ENCODE results near the gene SORBS1. TPM values are rescaled to one million over a fixed set of nuclear protein-coding genes. Genes with fewer than 3 reads are reported as not detected.

SORBS1 gene
- polyA plus RNA-seq, 1 donor from 2014 or later, result 39.5 TPM

- no peaks in the 10 kb centered on the region for H3K9me3 ChIP-seq (ENCODE audit: low read length)
- peaks cover 16% of the 10 kb centered on the region for H3K36me3 ChIP-seq (ENCODE audit: insufficient read depth, low read length)
- H3K9me2 ChIP-seq (ENCODE audit: insufficient read depth, low read length), result no peaks in the 10 kb centered on the region
- no peaks in the 10 kb centered on the region for H3F3A ChIP-seq (ENCODE audit: insufficient read depth, low read length, poor library complexity, severe bottlenecking)
- TF ChIP-seq POLR2AphosphoS5 (IDR thresholded peaks at IDR 0.05) (no peak), EP300 (conservative IDR thresholded peaks at IDR 0.05; ENCODE audit: poor library complexity, severe bottlenecking) (no peak), MXI1 (conservative IDR thresholded peaks at IDR 0.05; ENCODE audit: poor library complexity, severe bottlenecking) (no peak), TAF1 (IDR thresholded peaks at IDR 0.05; ENCODE audit: low read depth) (no peak), SMC3 (conservative IDR thresholded peaks at IDR 0.05; ENCODE audit: poor library complexity) (no peak), CTCF (IDR thresholded peaks at IDR 0.05; ENCODE audit: poor library complexity, severe bottlenecking) (no peak)
- TF ChIP-seq, protein P1, sequence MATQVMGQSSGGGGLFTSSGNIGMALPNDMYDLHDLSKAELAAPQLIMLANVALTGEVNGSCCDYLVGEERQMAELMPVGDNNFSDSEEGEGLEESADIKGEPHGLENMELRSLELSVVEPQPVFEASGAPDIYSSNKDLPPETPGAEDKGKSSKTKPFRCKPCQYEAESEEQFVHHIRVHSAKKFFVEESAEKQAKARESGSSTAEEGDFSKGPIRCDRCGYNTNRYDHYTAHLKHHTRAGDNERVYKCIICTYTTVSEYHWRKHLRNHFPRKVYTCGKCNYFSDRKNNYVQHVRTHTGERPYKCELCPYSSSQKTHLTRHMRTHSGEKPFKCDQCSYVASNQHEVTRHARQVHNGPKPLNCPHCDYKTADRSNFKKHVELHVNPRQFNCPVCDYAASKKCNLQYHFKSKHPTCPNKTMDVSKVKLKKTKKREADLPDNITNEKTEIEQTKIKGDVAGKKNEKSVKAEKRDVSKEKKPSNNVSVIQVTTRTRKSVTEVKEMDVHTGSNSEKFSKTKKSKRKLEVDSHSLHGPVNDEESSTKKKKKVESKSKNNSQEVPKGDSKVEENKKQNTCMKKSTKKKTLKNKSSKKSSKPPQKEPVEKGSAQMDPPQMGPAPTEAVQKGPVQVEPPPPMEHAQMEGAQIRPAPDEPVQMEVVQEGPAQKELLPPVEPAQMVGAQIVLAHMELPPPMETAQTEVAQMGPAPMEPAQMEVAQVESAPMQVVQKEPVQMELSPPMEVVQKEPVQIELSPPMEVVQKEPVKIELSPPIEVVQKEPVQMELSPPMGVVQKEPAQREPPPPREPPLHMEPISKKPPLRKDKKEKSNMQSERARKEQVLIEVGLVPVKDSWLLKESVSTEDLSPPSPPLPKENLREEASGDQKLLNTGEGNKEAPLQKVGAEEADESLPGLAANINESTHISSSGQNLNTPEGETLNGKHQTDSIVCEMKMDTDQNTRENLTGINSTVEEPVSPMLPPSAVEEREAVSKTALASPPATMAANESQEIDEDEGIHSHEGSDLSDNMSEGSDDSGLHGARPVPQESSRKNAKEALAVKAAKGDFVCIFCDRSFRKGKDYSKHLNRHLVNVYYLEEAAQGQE (IDR thresholded peaks at IDR 0.05; ENCODE audit: borderline replicate concordance), result no peak
- H3K9ac ChIP-seq (ENCODE audit: low read length), result no peak overlapping the region
- no peaks in the 10 kb centered on the region for H3K79me2 ChIP-seq (replicated peaks; ENCODE audit: insufficient read depth, low read length)
- H3K27me3 ChIP-seq (ENCODE audit: insufficient read depth, low read depth, low read length), result no peaks in the 10 kb centered on the region
- no peak overlapping the region for H3K27ac ChIP-seq (ENCODE audit: low read length)
- no peak overlapping the region for H3K4me2 ChIP-seq (ENCODE audit: low read length)
- H4K20me1 ChIP-seq (ENCODE audit: insufficient read depth), result no peaks in the 10 kb centered on the region
- H2AFZ ChIP-seq (ENCODE audit: low read depth, low read length), result no peak overlapping the region
- no peak overlapping the region for H3K4me3 ChIP-seq (ENCODE audit: low read length)
Measured at GRCh38 chr10:95382174-95382573, 179.0 kb downstream of the SORBS1 start.

DNA sequence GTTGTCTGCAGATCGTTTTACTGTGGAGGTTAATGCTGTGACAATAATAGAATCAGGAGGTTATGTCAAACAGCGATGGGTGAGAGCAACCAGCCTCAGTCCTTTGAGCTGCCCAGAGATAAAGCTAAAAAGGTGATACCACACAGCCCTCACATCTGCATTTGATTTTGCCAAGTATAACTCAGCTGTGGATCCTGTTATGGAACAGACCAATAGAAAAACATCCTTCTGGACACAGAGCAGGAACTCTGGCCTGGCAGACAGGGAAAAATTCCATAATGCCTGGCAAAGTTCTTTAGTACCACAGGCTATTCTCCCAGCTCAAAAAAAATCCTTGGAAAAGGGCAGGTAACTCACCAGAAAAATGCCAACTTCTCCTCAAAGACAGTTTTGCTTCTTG is 183.2 kb downstream of the SORBS1 start:
- Histone ChIP-seq H3F3A (ENCODE audit: insufficient read depth, low read length, poor library complexity, severe bottlenecking) (no peaks in the 10 kb centered on the region), H3K4me3 (ENCODE audit: low read length) (no peak overlapping the region), H4K20me1 (ENCODE audit: insufficient read depth) (no peaks in the 10 kb centered on the region), H3K79me2 (replicated peaks; ENCODE audit: insufficient read depth, low read length) (no peaks in the 10 kb centered on the region), H3K36me3 (ENCODE audit: insufficient read depth, low read length) (peaks cover 16% of the 10 kb centered on the region), H3K27ac (ENCODE audit: low read length) (no peak overlapping the region), H3K4me2 (ENCODE audit: low read length) (no peak overlapping the region), H3K9me2 (ENCODE audit: insufficient read depth, low read length) (no peaks in the 10 kb centered on the region), H3K9me3 (ENCODE audit: low read length) (no peaks in the 10 kb centered on the region), H2AFZ (ENCODE audit: low read depth, low read length) (no peak overlapping the region), H3K9ac (ENCODE audit: low read length) (no peak overlapping the region), H3K27me3 (ENCODE audit: insufficient read depth, low read depth, low read length) (no peaks in the 10 kb centered on the region)
- no peak for TF ChIP-seq POLR2AphosphoS5 (IDR thresholded peaks at IDR 0.05)
- no peak for TF ChIP-seq EZH2 (IDR thresholded peaks at IDR 0.05; ENCODE audit: borderline replicate concordance, insufficient read depth, low read length, poor library complexity, severe bottlenecking)
- TF ChIP-seq, protein P1 (IDR thresholded peaks at IDR 0.05; ENCODE audit: borderline replicate concordance), result no peak
- no peak for TF ChIP-seq CTCF (IDR thresholded peaks at IDR 0.05; ENCODE audit: poor library complexity, severe bottlenecking)
- TF ChIP-seq TAF1 (IDR thresholded peaks at IDR 0.05; ENCODE audit: low read depth), result no peak

Measured in neural cell (in vitro differentiated cells).